Measurements from ENCODE around the gene UFM1.

The UFM1 gene

GRCh38 chr13:38328699-38329098, 21.0 kb upstream of the UFM1 start:
- Histone ChIP-seq H3K4me2 (ENCODE audit: low read length) (no peak overlapping the region), H3K4me3 (ENCODE audit: low read length) (no peak overlapping the region), H2AFZ (ENCODE audit: low read depth, low read length) (no peak overlapping the region), H4K20me1 (ENCODE audit: insufficient read depth, low read length) (no peaks in the 10 kb centered on the region), H3K4me1 (ENCODE audit: low read length) (no peaks in the 10 kb centered on the region), H3K27me3 (ENCODE audit: low read depth, low read length) (no peaks in the 10 kb centered on the region), H3K9ac (ENCODE audit: low read length) (no peak overlapping the region), H3K27ac (ENCODE audit: low read length) (no peak overlapping the region), H3K9me3 (ENCODE audit: insufficient read depth, low read length) (no peaks in the 10 kb centered on the region), H3K79me2 (ENCODE audit: low read length) (no peaks in the 10 kb centered on the region), H3K36me3 (replicated peaks; ENCODE audit: low read depth, low read length) (no peaks in the 10 kb centered on the region)
- no peak for TF ChIP-seq CTCF (IDR thresholded peaks at IDR 0.05; ENCODE audit: low read depth, low read length)
- TF ChIP-seq EZH2phosphoT487 (IDR thresholded peaks at IDR 0.05; ENCODE audit: low read depth), result no peak

GRCh38 chr13:38334845-38335244, 14.8 kb upstream of the UFM1 start:
- H3K4me3 ChIP-seq (ENCODE audit: low read length), result no peak overlapping the region
- H3K4me1 ChIP-seq (ENCODE audit: low read length), result no peaks in the 10 kb centered on the region
- H3K9me3 ChIP-seq (ENCODE audit: insufficient read depth, low read length), result no peaks in the 10 kb centered on the region
- no peaks in the 10 kb centered on the region for H3K27me3 ChIP-seq (ENCODE audit: low read depth, low read length)
- H3K27ac ChIP-seq (ENCODE audit: low read length), result no peak overlapping the region
- H3K4me2 ChIP-seq (ENCODE audit: low read length), result no peak overlapping the region
- TF ChIP-seq EZH2phosphoT487 (IDR thresholded peaks at IDR 0.05; ENCODE audit: low read depth) (no peak), CTCF (IDR thresholded peaks at IDR 0.05; ENCODE audit: low read depth, low read length) (no peak)
- H3K36me3 ChIP-seq (replicated peaks; ENCODE audit: low read depth, low read length), result no peaks in the 10 kb centered on the region
- no peaks in the 10 kb centered on the region for H3K79me2 ChIP-seq (ENCODE audit: low read length)
- no peak overlapping the region for H2AFZ ChIP-seq (ENCODE audit: low read depth, low read length)
- no peak overlapping the region for H3K9ac ChIP-seq (ENCODE audit: low read length)
- no peaks in the 10 kb centered on the region for H4K20me1 ChIP-seq (ENCODE audit: insufficient read depth, low read length)

GRCh38 chr13:38338089-38338488, 11.6 kb upstream of the UFM1 start:
- H3K9ac ChIP-seq (ENCODE audit: low read length), result no peak overlapping the region
- no peak overlapping the region for H3K4me3 ChIP-seq (ENCODE audit: low read length)
- TF ChIP-seq CTCF (IDR thresholded peaks at IDR 0.05; ENCODE audit: low read depth, low read length), result no peak
- TF ChIP-seq EZH2phosphoT487 (IDR thresholded peaks at IDR 0.05; ENCODE audit: low read depth), result no peak
- no peak overlapping the region for H3K27ac ChIP-seq (ENCODE audit: low read length)
- H3K9me3 ChIP-seq (ENCODE audit: insufficient read depth, low read length), result no peaks in the 10 kb centered on the region
- no peaks in the 10 kb centered on the region for H4K20me1 ChIP-seq (ENCODE audit: insufficient read depth, low read length)
- H3K27me3 ChIP-seq (ENCODE audit: low read depth, low read length), result no peaks in the 10 kb centered on the region
- no peak overlapping the region for H3K4me2 ChIP-seq (ENCODE audit: low read length)
- H2AFZ ChIP-seq (ENCODE audit: low read depth, low read length), result no peak overlapping the region
- no peaks in the 10 kb centered on the region for H3K36me3 ChIP-seq (replicated peaks; ENCODE audit: low read depth, low read length)
- H3K4me1 ChIP-seq (ENCODE audit: low read length), result no peaks in the 10 kb centered on the region
- no peaks in the 10 kb centered on the region for H3K79me2 ChIP-seq (ENCODE audit: low read length)

GRCh38 chr13:38340624-38341023, 9.0 kb upstream of the UFM1 start:
- TF ChIP-seq CTCF (IDR thresholded peaks at IDR 0.05; ENCODE audit: low read depth, low read length), result no peak
- no peak for TF ChIP-seq EZH2phosphoT487 (IDR thresholded peaks at IDR 0.05; ENCODE audit: low read depth)
- Histone ChIP-seq H3K79me2 (ENCODE audit: low read length) (no peaks in the 10 kb centered on the region), H3K4me3 (ENCODE audit: low read length) (no peak overlapping the region), H3K4me2 (ENCODE audit: low read length) (no peak overlapping the region), H2AFZ (ENCODE audit: low read depth, low read length) (no peak overlapping the region), H3K9ac (ENCODE audit: low read length) (no peak overlapping the region), H3K36me3 (replicated peaks; ENCODE audit: low read depth, low read length) (no peaks in the 10 kb centered on the region), H3K27ac (ENCODE audit: low read length) (no peak overlapping the region), H3K27me3 (ENCODE audit: low read depth, low read length) (no peaks in the 10 kb centered on the region), H4K20me1 (ENCODE audit: insufficient read depth, low read length) (no peaks in the 10 kb centered on the region), H3K9me3 (ENCODE audit: insufficient read depth, low read length) (no peaks in the 10 kb centered on the region), H3K4me1 (ENCODE audit: low read length) (no peaks in the 10 kb centered on the region)
